Measurements from ENCODE around the gene CMTM4.
"Not testable (repeated sequence)": the region's sequence is repeated elsewhere in the genome, so short reads cannot be mapped to it uniquely, and the experiment has no call there.

CMTM4 gene

GRCh38 chr16:66616169-66616568, 80.4 kb downstream of the CMTM4 start:
- DNase-seq (ENCODE audit: low read depth), result no peak

DNA sequence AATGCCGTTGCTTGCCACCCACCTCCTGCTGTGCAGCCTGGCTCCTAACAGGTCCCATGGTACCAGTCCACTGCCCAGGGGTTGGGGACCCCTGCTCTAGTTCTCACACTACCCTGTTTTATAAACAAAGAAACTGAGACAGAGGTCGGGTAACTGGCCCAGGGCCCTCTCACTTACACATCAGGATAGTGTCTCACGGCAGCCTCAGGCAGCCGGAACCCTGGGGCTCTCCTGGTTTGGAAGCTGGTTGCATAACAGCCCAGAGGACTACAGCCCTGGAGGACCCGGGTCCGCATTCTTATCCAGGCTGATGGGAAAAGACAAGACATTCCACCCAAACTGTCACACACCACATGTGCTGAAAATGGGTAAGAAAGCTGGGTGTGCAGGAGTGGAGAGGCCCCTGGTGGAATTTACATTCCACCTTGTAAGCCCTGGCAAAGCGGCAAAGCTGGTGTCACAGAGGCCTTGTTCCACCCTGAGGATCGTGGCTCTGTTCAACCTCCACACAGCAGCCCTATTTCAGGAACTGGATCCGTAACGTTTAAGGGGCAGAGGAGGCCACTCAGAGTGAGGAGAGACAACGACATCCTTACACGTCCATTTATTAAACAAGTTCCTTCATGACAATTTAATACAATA, 82.3 kb downstream of the CMTM4 start:
- no peak for DNase-seq (ENCODE audit: low read depth)

DNA sequence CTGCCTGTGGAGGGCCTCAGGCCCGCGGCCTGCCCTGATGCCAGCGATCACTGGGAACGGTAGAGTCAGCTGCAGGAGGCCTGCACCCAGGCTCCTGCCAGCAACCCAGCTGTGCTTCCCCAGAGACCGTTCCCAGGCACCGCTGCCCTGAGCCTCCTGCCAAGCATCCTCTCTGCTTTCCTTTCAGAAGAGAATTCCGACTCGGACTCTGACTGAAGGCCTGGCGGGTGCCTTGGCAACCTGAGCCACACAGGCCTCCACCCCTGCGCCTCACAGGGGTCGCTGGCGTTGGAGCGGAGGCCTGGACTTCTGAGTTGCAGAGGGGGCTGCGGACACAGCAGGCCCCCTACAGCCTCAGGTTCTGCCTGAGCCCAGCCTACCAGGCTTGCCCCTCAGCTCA, 84.1 kb downstream of the CMTM4 start:
- DNase-seq (ENCODE audit: low read depth), result no peak

GRCh38 chr16:66611911-66612310, 84.6 kb downstream of the CMTM4 start:
- not testable (repeated sequence) for DNase-seq (ENCODE audit: low read depth)

- no peak for DNase-seq (ENCODE audit: low read depth)
Measured at GRCh38 chr16:66610111-66610820, 86.3 kb downstream of the CMTM4 start.

- no peak for DNase-seq (ENCODE audit: low read depth)
Measured at GRCh38 chr16:66609139-66609510, 87.4 kb downstream of the CMTM4 start.

- peak; percentile 74 for DNase-seq (ENCODE audit: low read depth)
Measured at GRCh38 chr16:66608241-66609138, 88.1 kb downstream of the CMTM4 start.

DNA sequence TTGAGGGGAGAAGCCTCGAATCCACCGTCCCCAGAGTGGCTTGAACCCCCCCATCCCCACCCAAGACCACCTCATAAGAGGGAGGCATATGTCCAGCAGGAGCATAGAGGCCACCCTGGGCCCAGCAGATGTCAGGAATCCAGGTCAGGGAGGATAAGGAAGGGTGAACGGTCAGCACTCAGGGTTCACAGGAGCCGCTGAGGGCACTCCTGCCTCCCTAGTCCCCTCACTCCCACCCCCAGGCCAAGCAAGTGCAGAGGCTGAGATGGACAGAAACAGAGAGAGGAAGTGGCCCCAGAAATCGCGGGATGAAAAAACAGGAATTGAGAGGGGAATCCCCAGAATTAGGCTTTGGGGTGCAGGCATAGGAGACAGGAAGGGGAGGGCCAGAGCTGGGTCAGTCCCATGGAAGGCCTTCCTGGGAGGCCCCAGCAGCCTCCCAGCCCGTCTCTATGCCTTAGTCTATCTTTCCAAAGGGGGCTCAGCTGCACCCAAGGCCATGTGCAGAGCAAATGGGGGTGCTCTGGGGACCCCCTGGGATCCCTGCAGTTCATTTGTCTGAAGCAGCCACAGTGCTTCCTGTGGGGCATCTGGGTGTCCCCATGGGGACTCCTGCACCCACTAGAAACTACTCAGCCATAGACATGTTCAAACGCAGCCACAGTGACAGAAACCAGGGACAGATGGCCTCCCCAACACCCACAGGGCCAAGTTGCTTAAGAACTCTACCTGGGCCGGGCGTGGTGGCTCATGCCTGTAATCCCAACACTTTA, 90.4 kb downstream of the CMTM4 start:
- DNase-seq (ENCODE audit: low read depth), result no peak

DNA sequence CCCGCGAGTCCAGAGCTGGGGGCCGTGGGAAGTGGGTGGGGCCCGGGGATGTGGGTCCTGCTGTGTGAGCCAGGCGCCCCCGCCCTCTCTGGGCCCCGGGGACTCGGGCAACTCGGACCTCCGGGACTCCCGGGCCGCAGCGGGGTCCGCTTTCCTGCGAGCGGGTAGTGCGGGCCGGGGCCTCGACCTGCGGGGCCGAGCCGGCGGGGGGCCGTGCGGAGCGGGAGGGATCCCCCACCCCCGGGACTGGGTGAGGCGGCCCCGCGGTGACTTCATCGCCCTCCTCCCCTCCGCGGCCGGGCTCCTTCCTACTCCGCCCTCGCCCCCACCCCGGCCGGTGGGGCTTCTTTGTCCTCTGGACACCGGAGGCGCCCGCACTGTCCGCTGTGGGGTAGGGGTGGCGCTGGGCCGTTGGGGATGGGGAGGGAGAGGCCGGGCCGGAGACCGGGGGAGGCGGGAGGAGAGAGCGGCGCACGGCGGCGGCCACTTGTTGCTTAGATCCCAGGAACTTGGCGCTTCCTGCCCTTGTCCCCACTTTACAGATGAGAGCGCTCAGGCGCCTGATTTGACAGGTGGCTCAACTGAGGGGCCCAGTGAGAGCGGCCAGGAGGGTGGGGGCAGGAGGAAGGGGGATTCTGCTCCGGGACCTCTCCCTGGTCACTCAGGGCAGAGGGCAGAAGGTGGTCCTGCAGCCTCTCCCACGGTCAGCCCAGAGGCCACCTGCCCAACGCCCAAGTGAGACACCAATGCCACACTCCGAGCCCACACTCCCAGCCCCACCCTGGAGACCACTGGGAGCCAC, 91.2 kb downstream of the CMTM4 start:
- DNase-seq (ENCODE audit: low read depth), result no peak

- peak; percentile 46 for DNase-seq (ENCODE audit: low read depth)
Measured at GRCh38 chr16:66604376-66605176, 92.0 kb downstream of the CMTM4 start, which contains the start of gene CMTM3. CMTM3 (plus strand) TSS chr16:66604704; CDS start chr16:66604806, 102 bp downstream.

DNA sequence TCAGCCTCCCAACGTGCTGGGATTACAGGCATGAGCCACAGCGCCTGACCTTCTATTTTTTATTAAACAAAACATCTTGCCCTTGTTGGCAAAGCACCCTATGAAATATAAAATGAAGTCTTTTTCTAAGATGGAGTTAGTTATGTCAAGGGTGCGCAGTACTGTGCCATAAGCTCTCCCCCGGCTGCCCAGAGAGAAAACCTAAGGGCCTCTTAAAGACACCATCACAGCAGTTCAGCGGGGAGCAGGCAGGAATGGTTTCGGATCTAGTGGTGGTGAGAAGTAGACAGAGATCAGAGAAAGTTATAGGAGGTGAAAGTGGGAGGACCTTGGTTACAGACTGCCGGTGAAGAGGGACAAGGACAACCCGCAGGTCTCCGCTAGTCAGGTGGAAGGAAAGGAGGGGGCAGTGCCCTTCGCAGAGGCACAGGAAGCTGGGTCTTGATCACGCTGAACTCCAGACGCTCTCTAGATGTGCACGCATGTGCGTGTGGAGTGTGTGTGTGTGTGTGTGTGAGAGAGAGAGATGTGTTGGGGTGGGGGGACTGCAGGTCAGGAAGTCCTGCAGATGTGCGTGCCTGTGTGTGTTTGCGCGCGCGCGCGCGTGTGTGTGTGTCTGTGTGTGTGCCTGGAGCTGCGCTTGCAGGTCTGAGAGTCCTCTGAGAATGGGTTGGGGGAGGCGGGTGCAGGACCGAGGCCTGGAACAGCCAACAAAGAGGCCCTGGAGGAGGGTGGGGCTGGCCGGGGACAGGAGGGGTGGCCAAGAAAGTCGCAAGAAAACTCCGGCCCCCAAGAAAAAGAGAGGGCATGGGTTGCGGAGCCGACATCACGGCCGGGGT, 92.8 kb downstream of the CMTM4 start:
- DNase-seq (ENCODE audit: low read depth), result peak; percentile 54

- DNase-seq (ENCODE audit: low read depth), result no peak
Measured at GRCh38 chr16:66601471-66601870, 95.1 kb downstream of the CMTM4 start.

DNA sequence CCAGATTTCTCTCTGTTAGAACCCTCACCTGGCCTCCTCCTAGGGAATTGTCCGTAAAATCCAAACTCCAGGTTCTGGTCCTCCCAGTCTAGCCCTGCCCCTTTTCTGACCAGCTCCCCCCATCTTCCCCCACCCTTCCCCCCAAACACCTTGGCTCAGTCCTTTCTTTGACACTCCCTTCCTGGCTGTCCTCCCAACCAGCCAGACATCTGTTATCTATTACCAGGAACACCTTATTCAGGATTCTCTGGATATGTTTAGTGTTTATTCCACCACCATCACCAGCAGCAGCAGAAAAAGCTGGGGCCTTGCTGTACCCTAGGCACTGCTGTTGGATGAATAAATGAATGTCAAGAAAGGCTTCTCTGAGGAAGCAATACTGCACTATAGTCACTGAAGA, 96.1 kb downstream of the CMTM4 start:
- no peak for DNase-seq (ENCODE audit: low read depth)

GRCh38 chr16:66599726-66600125, 96.8 kb downstream of the CMTM4 start:
- no peak for DNase-seq (ENCODE audit: low read depth)

DNA sequence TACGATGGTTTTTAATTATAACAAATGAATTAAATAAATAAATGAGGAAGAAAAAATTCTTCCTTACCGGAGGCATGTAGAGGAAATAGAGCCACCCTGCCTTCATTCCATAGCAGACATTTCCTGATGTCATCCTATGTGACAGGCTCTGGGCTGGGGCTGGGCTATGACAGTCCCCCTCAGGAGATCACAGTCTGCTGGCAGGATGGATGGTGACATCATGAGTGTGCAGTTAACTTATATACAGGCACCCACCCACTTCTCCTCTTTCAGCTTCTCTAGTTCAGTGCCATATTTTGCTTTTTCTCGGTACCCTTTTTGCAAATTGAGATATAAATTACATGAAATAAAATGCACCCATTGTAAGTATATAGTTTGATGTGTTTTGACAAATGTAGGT, 98.4 kb downstream of the CMTM4 start:
- no peak for DNase-seq (ENCODE audit: low read depth)

DNA sequence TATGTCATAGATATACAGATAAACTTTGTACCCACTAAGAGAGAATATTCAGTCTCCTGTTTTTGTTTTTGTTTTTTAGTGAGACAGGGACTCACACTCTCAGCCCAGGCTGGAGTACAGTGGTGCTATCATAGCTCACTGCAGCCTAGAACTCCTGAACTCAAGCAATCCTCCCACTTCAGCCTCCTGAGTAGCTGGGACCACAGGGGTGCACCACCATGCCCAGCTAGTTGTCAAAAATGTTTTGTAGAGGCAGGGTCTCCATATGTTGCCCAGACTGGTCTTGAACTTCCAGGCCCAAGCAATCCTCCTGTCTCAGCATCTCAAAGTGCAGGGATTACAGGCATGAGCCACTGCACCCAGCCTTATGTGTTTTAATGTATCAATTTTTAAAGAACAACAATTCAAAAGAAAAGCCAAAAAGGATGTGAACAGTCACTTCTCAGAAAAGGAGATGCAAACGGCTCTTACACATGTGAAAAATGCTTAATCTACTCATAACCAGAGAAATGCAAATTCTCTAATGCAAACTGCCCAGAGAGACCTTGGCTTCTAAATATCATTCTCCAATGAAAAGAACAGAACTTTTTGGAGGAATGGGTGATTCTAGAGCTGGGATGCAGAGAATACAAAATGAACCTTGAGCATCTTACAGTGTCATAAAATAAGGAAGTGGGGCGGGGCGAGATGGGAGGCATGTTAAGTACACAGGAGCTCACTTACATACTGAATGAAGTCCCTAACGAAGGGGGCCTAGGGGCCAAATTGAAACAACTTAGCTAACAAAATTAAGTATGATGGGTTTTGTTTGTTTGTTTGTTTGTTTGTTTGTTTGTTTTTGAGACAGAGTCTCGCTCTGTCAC, 99.3 kb downstream of the CMTM4 start:
- DNase-seq (ENCODE audit: low read depth), result no peak

DNA sequence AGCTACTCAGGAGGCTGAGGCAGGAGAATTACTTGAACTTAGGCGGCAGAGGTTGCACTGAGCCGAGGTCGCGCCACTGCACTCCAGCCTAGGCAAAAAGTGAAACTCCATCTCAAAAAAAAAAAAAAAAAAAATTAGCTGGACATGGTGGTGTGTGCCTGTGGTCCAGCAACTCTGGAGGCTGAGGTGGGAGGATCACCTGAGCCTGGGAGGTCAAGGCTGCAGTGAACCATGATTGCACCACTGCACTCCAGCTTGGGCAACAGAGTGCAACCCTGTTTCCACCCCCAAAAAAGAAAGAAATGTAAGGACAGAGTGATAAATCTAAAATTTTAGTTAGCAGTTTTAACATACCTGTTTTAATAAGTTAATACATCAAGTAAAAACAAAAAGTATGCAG, 100.0 kb downstream of the CMTM4 start:
- DNase-seq (ENCODE audit: low read depth), result not testable (repeated sequence)

DNA sequence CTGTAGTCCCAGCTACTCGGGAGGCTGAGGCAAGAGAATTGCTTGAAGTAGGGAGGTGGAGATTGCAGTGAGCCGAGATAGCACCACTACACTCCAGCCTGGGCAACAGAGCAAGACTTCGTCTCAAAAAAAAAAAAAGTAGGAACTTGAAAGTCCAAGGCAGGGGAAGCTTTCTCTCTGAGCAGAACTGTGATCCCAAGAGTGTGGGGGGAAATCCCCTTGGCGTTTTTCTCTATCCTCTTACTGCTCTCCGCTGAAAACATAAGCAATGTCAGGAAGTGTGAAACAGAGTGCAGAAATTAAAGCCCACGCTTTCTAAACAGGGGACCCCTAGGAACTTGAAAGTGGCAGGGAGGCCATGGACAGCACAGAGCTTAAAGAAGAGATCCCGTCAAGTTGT, 101.8 kb downstream of the CMTM4 start:
- DNase-seq (ENCODE audit: low read depth), result no peak
